SK-N-MC (cell line): ENCODE data around the gene TEX261.

ENCODE experiments used
- EZH2 ChIP-seq: fragments of 200-600 bp; sonication (generic); IDR thresholded peaks from one replicate; pipeline ENCODE4 v1.6.1; 2017; ENCODE audit warnings: antibody characterized with exemption
- FOXP2 ChIP-seq: optimal IDR thresholded peaks from 2 replicates; pipeline ENCODE3; 2011; ENCODE audit warnings: mild to moderate bottlenecking, moderate library complexity; ENCODE audit not compliant: insufficient read depth; ENCODE audit errors: extremely low read length, control extremely low read depth
- POLR2AphosphoS5 ChIP-seq: IDR thresholded peaks from 2 replicates; pipeline ENCODE4 v1.6.1; 2012; ENCODE audit warnings: mild to moderate bottlenecking, low read depth, low read length, borderline replicate concordance

DNA sequence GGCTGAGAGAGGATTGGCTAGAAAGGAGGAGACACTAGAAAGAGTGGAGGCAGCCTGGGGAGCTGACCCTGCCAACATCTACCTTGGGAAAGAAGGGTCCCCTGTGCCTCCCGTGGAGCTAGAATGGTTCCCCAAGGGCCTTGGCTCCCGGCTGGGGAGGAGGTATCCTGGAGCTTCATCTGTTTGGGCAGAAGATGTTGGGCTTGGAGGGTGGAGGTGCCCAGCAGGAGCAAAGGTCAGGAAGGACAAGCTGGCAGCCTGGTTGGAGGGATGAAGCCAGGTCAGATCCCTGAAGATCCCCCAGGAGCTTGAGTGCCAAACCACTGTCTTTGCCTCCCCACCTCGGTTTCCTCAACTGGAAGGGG lies 56.1 kb downstream of the TEX261 start:
- TF ChIP-seq EZH2 = no peak
- no peak for TF ChIP-seq POLR2AphosphoS5
- no peak for TF ChIP-seq FOXP2
